PC-9 (cell line): Measurements from ENCODE around the gene C1orf226. TPM values are rescaled to one million over a fixed set of nuclear protein-coding genes. Genes with fewer than 3 reads are reported as not detected.

Source experiments
- BruUV-seq: library from RNA; stranded (reverse); fragments of 400-500 nt; replicated peaks from 2 replicates; lab custom pipeline; 2021; lab: Mats Ljungman, UMichigan
- CTCF ChIA-PET: fragments of 300-600 bp; sonication (Branson Sonifier 250); formaldehyde crosslinking; loops from one replicate; lab custom pipeline; 2022; ENCODE audit warnings: antibody characterized with exemption; lab: Charles Lee
- POLR2A ChIA-PET: fragments of 300-600 bp; sonication (Branson Sonifier 250); formaldehyde crosslinking; loops from one replicate; lab custom pipeline; 2022; ENCODE audit warnings: antibody characterized with exemption; ENCODE audit not compliant: unreplicated experiment; lab: Charles Lee
- DNase-seq, 2 experiments: peaks; one replicate each; pipeline versions ENCODE4 v3.0.0 to v3.0.0-alpha.2; 2015 to 2022; ENCODE audit warnings: mixed read lengths in 1 of 2
- H2AFZ ChIP-seq: fragments of 200-600 bp; sonication (generic); 2 replicates; pipeline ENCODE4 v1.8.1; 2017; ENCODE audit warnings: antibody characterized with exemption
- H3F3A ChIP-seq: fragments of 200-600 bp; sonication (generic); 2 replicates; pipeline ENCODE4 v1.8.1; 2017; ENCODE audit warnings: antibody characterized with exemption, mild to moderate bottlenecking, low read depth; ENCODE audit not compliant: insufficient read depth
- H3K27ac ChIP-seq: fragments of 200-600 bp; sonication (generic); 2 replicates; pipeline ENCODE4 v1.6.1; 2016; ENCODE audit warnings: mixed run types
- H3K27me3 ChIP-seq: fragments of 200-600 bp; sonication (generic); 2 replicates; pipeline ENCODE4 v1.6.1; 2016; ENCODE audit warnings: low read depth, mixed run types; ENCODE audit not compliant: insufficient read depth
- H3K36me3 ChIP-seq: fragments of 200-600 bp; sonication (generic); 2 replicates; pipeline ENCODE4 v1.6.1; 2016; ENCODE audit warnings: low read depth, mixed run types
- H3K4me1 ChIP-seq: fragments of 200-600 bp; sonication (generic); replicated peaks from 2 replicates; pipeline ENCODE4 v1.6.1; 2016; ENCODE audit warnings: mixed run types; ENCODE audit not compliant: insufficient read depth
- H3K4me2 ChIP-seq: fragments of 200-600 bp; sonication (generic); 2 replicates; pipeline ENCODE4 v1.6.1; 2017; ENCODE audit warnings: mixed run types
- H3K4me3 ChIP-seq: fragments of 200-600 bp; sonication (generic); 2 replicates; pipeline ENCODE4 v1.6.1; 2016; ENCODE audit warnings: mixed run types
- H3K79me2 ChIP-seq: fragments of 200-600 bp; sonication (generic); 2 replicates; pipeline ENCODE4 v1.6.1; 2017; ENCODE audit warnings: low read depth, mixed run types
- H3K9me2 ChIP-seq: fragments of 200-600 bp; sonication (generic); 2 replicates; pipeline ENCODE4 v1.8.1; 2017; ENCODE audit warnings: mild to moderate bottlenecking; ENCODE audit not compliant: insufficient read depth
- H3K9me3 ChIP-seq: fragments of 200-600 bp; sonication (generic); 2 replicates; pipeline ENCODE4 v1.8.1; 2016; ENCODE audit warnings: low read depth; ENCODE audit not compliant: insufficient read depth
- H4K20me1 ChIP-seq: fragments of 200-600 bp; sonication (generic); 2 replicates; pipeline ENCODE4 v1.8.1; 2017; ENCODE audit not compliant: insufficient read depth
- CTCF ChIP-seq: fragments of 200-600 bp; sonication (generic); conservative IDR thresholded peaks from 2 replicates; pipeline ENCODE4 v1.6.1; 2017; ENCODE audit warnings: mixed run types, antibody characterized with exemption, mild to moderate bottlenecking, moderate library complexity
- EZH2 ChIP-seq: fragments of 200-600 bp; sonication (generic); IDR thresholded peaks from 2 replicates; pipeline ENCODE4 v1.8.0; 2017; ENCODE audit warnings: antibody characterized with exemption, low read depth
- intact Hi-C: fragments of 100-400 bp; cut with micrococcal nuclease; formaldehyde crosslinking; loops from one replicate; pipeline ENCODE4 v1.10.0; 2022; ENCODE audit not compliant: unreplicated experiment
- total RNA-seq: library from RNA; stranded (reverse); gene quantifications from 2 replicates; pipeline ENCODE4 v1.2.3, GENCODE V29; 2021

Gene C1orf226
- total RNA-seq, 1 experiment from 2014 or later: 10.5 TPM

GRCh38 chr1:162375463-162375862, 6.1 kb upstream of the C1orf226 start:
- CTCF ChIA-PET: no interaction called here

GRCh38 chr1:162376691-162377090, 4.8 kb upstream of the C1orf226 start, which contains the start of gene SPATA46:
Gene SPATA46 (minus strand): TSS chr1:162376854. CDS start chr1:162376790, 64 bp downstream.
- POLR2A ChIA-PET: no interaction called here

More at GRCh38 chr1:162375463-162375862, 6.1 kb upstream of the C1orf226 start:
- Histone ChIP-seq H4K20me1 (peaks cover 11% of the 10 kb centered on the region; the same call in 1 of the 2 replicates), H3K9me3 (no peaks in the 10 kb centered on the region), H3K4me3 (no peak overlapping the region), H3K9me2 (no peaks in the 10 kb centered on the region), H2AFZ (no peak overlapping the region), H3K36me3 (peaks cover 4% of the 10 kb centered on the region; the same call in 1 of the 2 replicates), H3K4me2 (no peak overlapping the region), H3K27me3 (no peaks in the 10 kb centered on the region), H3K4me1 (peaks cover 28% of the 10 kb centered on the region), H3F3A (peaks cover 12% of the 10 kb centered on the region), H3K27ac (no peak overlapping the region), H3K79me2 (no peaks in the 10 kb centered on the region)
- intact Hi-C loops: no loop called here
- POLR2A ChIA-PET: no interaction called here
- no TSS peak for BruUV-seq
- TF ChIP-seq CTCF (no peak), EZH2 (no peak)
- DNase-seq: no peak

GRCh38 chr1:162380061-162380846, 1.3 kb upstream of the C1orf226 start:
- H3K36me3 ChIP-seq: peaks cover 23% of the 10 kb centered on the region
- no peak overlapping the region for H3K27ac ChIP-seq
- H3K4me2 ChIP-seq: no peak overlapping the region
- TF ChIP-seq CTCF (no peak), EZH2 (no peak)
- no peaks in the 10 kb centered on the region for H4K20me1 ChIP-seq
- no peaks in the 10 kb centered on the region for H3K9me3 ChIP-seq
- intact Hi-C loops: no loop called here
- CTCF ChIA-PET: interaction anchor here (0.7 kb wide), 1 partner anchor 13 kb away, joined by 3 read pairs; no protein-coding TSS in a partner anchor
- BruUV-seq: no TSS peak
- H3K4me1 ChIP-seq: peaks cover 15% of the 10 kb centered on the region
- no peaks in the 10 kb centered on the region for H3K79me2 ChIP-seq
- H3K27me3 ChIP-seq: no peaks in the 10 kb centered on the region
- no peak overlapping the region for H2AFZ ChIP-seq
- DNase-seq: no peak
- no peaks in the 10 kb centered on the region for H3K9me2 ChIP-seq
- H3K4me3 ChIP-seq: no peak overlapping the region
- POLR2A ChIA-PET: no interaction called here
- peaks cover 5% of the 10 kb centered on the region for H3F3A ChIP-seq

More at GRCh38 chr1:162376691-162377090, 4.8 kb upstream of the C1orf226 start, which contains the start of gene SPATA46:
- BruUV-seq: no TSS peak
- peaks cover 12% of the 10 kb centered on the region for H3F3A ChIP-seq
- intact Hi-C loops: no loop called here
- peaks cover 4% of the 10 kb centered on the region; the same call in 1 of the 2 replicates for H3K36me3 ChIP-seq
- H3K9me2 ChIP-seq: no peaks in the 10 kb centered on the region
- CTCF ChIA-PET: no interaction called here
- H3K9me3 ChIP-seq: no peaks in the 10 kb centered on the region
- peaks cover 11% of the 10 kb centered on the region; the same call in 1 of the 2 replicates for H4K20me1 ChIP-seq
- TF ChIP-seq EZH2 (no peak), CTCF (no peak)
- H3K4me1 ChIP-seq: peaks cover 37% of the 10 kb centered on the region
- H3K27me3 ChIP-seq: no peaks in the 10 kb centered on the region
- no peak within 1 kb of the TSS for H3K27ac ChIP-seq
- H3K4me3 ChIP-seq: no peak within 1 kb of the TSS
- no peak within 1 kb of the TSS for H2AFZ ChIP-seq
- no peak for DNase-seq
- H3K79me2 ChIP-seq: no peaks in the 10 kb centered on the region
- H3K4me2 ChIP-seq: no peak within 1 kb of the TSS
